HepG2 (cell line): ENCODE results near the gene CDK6. TPM values are rescaled to one million over a fixed set of nuclear protein-coding genes. Genes with fewer than 3 reads are reported as not detected.

ENCODE experiments used
- ATAC-seq: fragments of 200-7000 bp; cut with Tn5 transposase; 3 replicates; pipeline ENCODE4 v1.9.1; 2020; ENCODE audit warnings: mild to moderate bottlenecking, moderate library complexity
- BruUV-seq: library from RNA; stranded (reverse); fragments of 400-500 nt; replicated peaks from 2 replicates; lab custom pipeline; 2021; lab: Mats Ljungman, UMichigan
- CTCF ChIA-PET: fragments of 300-600 bp; formaldehyde crosslinking; extraction: SDS; loops from one replicate; lab custom pipeline; 2021; ENCODE audit warnings: low total read pairs, inconsistent platforms, low intra/inter-chr PET ratio; lab: Yijun Ruan, JAX
- POLR2A ChIA-PET: fragments of 350-600 bp; sonication (Branson Sonifier 250); formaldehyde crosslinking; loops from one replicate; lab custom pipeline; 2020; ENCODE audit warnings: antibody characterized with exemption, inconsistent platforms; lab: Yijun Ruan, JAX
- DNase-seq: peaks from one replicate; pipeline ENCODE4 v3.0.0-alpha.2; 2015; ENCODE audit warnings: low spot score
- FAIRE-seq: peaks from 3 replicates; lab custom pipeline; 2011; peaks lifted over from hg19 to GRCh38; lab: Jason Lieb, UNC
- H2AFZ ChIP-seq: one replicate; pipeline ENCODE4 v1.6.1; 2011; ENCODE audit warnings: low read length, inconsistent platforms
- H3K27ac ChIP-seq: fragments of 300-600 bp; 3 replicates; pipeline ENCODE4 v1.8.0; 2011; ENCODE audit warnings: mixed run types, mild to moderate bottlenecking, mixed read lengths, low read length, inconsistent platforms; ENCODE audit not compliant: insufficient read depth; ENCODE audit errors: extremely low read length
- H3K27me3 ChIP-seq, 2 experiments: fragments of 200-600 bp in 1 of 2; 2 replicates in 1 of 2; 3 replicates in 1 of 2; pipeline versions ENCODE4 v1.6.0 to v1.8.0; 2011; ENCODE audit warnings: low read length in 2 of 2, mild to moderate bottlenecking in 2 of 2, moderate library complexity in 2 of 2, inconsistent platforms in 1 of 2; ENCODE audit not compliant: insufficient read depth in 2 of 2, control insufficient read depth in 1 of 2
- H3K36me3 ChIP-seq, 2 experiments: fragments of 200-600 bp in 1 of 2; replicated peaks in 1 of 2; 2 replicates in 1 of 2; 3 replicates in 1 of 2; pipeline versions ENCODE4 v1.5.1 to v1.8.0; 2011; ENCODE audit warnings: low read length in 2 of 2, inconsistent platforms in 1 of 2; ENCODE audit not compliant: insufficient read depth in 2 of 2, control insufficient read depth in 1 of 2
- H3K4me1 ChIP-seq: 2 replicates; pipeline ENCODE4 v1.5.1; 2012; ENCODE audit warnings: low read length, inconsistent platforms; ENCODE audit not compliant: insufficient read depth
- H3K4me2 ChIP-seq: 2 replicates; pipeline ENCODE4 v1.6.0; 2011; ENCODE audit warnings: low read depth, low read length, inconsistent platforms
- H3K4me3 ChIP-seq, 3 experiments: fragments of 200-600 bp in 1 of 3; sonication (generic), shearing (Covaris generic) in 1 of 3; replicated peaks in 1 of 3; 2 replicates each; pipeline ENCODE4 v1.5.1; 2011 to 2016; ENCODE audit warnings: low read length in 3 of 3, inconsistent platforms in 2 of 3, low read depth in 2 of 3, mild to moderate bottlenecking in 2 of 3, control low read depth in 1 of 3, mixed read lengths in 1 of 3; ENCODE audit not compliant: insufficient read depth in 1 of 3
- H3K79me2 ChIP-seq: one replicate; pipeline ENCODE4 v1.6.1; 2011; ENCODE audit warnings: low read length, inconsistent platforms; ENCODE audit not compliant: insufficient read depth
- H3K9ac ChIP-seq: 2 replicates; pipeline ENCODE4 v1.6.0; 2011; ENCODE audit warnings: mild to moderate bottlenecking, low read depth, low read length, inconsistent platforms; ENCODE audit not compliant: insufficient read depth
- H3K9me3 ChIP-seq: 2 replicates; pipeline ENCODE4 v1.5.1; 2012; ENCODE audit warnings: mild to moderate bottlenecking, low read length
- H4K20me1 ChIP-seq: 2 replicates; pipeline ENCODE4 v1.6.0; 2011; ENCODE audit warnings: inconsistent platforms, mild to moderate bottlenecking, low read length, moderate library complexity; ENCODE audit not compliant: insufficient read depth
- AKAP8 ChIP-seq: sonication (generic); formaldehyde crosslinking; IDR thresholded peaks from 2 replicates; pipeline ENCODE4 v1.5.1; 2020; ENCODE audit warnings: mild to moderate bottlenecking, missing genetic modification reagents
- ARID3A ChIP-seq: IDR thresholded peaks from 2 replicates; pipeline ENCODE4 v1.6.1; 2012; ENCODE audit warnings: low read depth, low read length, improper control_type of control experiment
- ARNT ChIP-seq: fragments of 450-650 bp; IDR thresholded peaks from 2 replicates; pipeline ENCODE4 v1.6.1; 2017
- CHCHD3 ChIP-seq: sonication (generic); formaldehyde crosslinking; IDR thresholded peaks from 2 replicates; pipeline ENCODE4 v1.8.0; 2022; ENCODE audit warnings: mild to moderate bottlenecking, missing genetic modification reagents, moderate library complexity
- EP300 ChIP-seq, 3 experiments: sonication (generic) in 1 of 3; formaldehyde crosslinking in 1 of 3; IDR thresholded peaks; 2 replicates each; pipeline versions ENCODE4 v1.5.1 to v1.6.1; 2011 to 2020; ENCODE audit warnings: low read depth in 2 of 3, low read length in 2 of 3, borderline replicate concordance in 1 of 3, improper control_type of control experiment in 1 of 3, mild to moderate bottlenecking in 1 of 3, missing genetic modification reagents in 1 of 3, moderate library complexity in 1 of 3
- FOXA1 ChIP-seq, 2 experiments: fragments of 450-650 bp in 1 of 2; sonication (generic) in 1 of 2; formaldehyde crosslinking in 1 of 2; IDR thresholded peaks; 2 replicates each; pipeline versions ENCODE4 v1.4.0 to v1.6.1; 2016 to 2020; ENCODE audit warnings: missing genetic modification reagents in 1 of 2
- IRF2 ChIP-seq: IDR thresholded peaks from 2 replicates; pipeline ENCODE4 v1.6.1; 2018; ENCODE audit warnings: missing genetic modification reagents, missing compliant biosample characterization
- MEIS1 ChIP-seq: sonication (generic); formaldehyde crosslinking; IDR thresholded peaks from 2 replicates; pipeline ENCODE4 v1.9.0; 2021; ENCODE audit warnings: mild to moderate bottlenecking, missing genetic modification reagents, moderate library complexity, borderline replicate concordance
- MEIS2 ChIP-seq: sonication (generic); formaldehyde crosslinking; IDR thresholded peaks from 2 replicates; pipeline ENCODE4 v1.9.0; 2021; ENCODE audit warnings: mild to moderate bottlenecking, missing genetic modification reagents
- NBN ChIP-seq: fragments of 450-650 bp; conservative IDR thresholded peaks from 2 replicates; pipeline ENCODE4 v1.6.1; 2017
- PRMT3 ChIP-seq: sonication (generic); formaldehyde crosslinking; IDR thresholded peaks from 2 replicates; pipeline ENCODE4 v1.8.1; 2022; ENCODE audit warnings: low read depth, mild to moderate bottlenecking, moderate library complexity, missing genetic modification reagents, borderline replicate concordance
- PRPF4 ChIP-seq: fragments of 200-400 bp; formaldehyde crosslinking; IDR thresholded peaks from 2 replicates; pipeline ENCODE4 v1.6.1; 2016; ENCODE audit warnings: low read length, low read depth; ENCODE audit not compliant: poor library complexity, severe bottlenecking
- RFX3 ChIP-seq: IDR thresholded peaks from 2 replicates; pipeline ENCODE4 v1.6.1; 2016; ENCODE audit warnings: missing biosample characterization, missing genetic modification reagents
- SIN3B ChIP-seq: fragments of 150-350 bp; IDR thresholded peaks from 2 replicates; pipeline ENCODE4 v1.6.1; 2014; ENCODE audit warnings: low read length
- ZNF101 ChIP-seq: sonication (generic); formaldehyde crosslinking; IDR thresholded peaks from 2 replicates; pipeline ENCODE4 v1.4.0; 2020; ENCODE audit warnings: mild to moderate bottlenecking, low read depth, missing genetic modification reagents, borderline replicate concordance
- ZNF138 ChIP-seq: sonication (generic); formaldehyde crosslinking; IDR thresholded peaks from 2 replicates; pipeline ENCODE4 v1.5.0; 2020; ENCODE audit warnings: mild to moderate bottlenecking, low read depth, missing genetic modification reagents
- ZNF234 ChIP-seq: sonication (generic); formaldehyde crosslinking; conservative IDR thresholded peaks from 2 replicates; pipeline ENCODE4 v1.5.1; 2020; ENCODE audit warnings: mild to moderate bottlenecking, missing genetic modification reagents
- ZNF30 ChIP-seq: sonication (generic); formaldehyde crosslinking; IDR thresholded peaks from 2 replicates; pipeline ENCODE4 v1.5.0; 2020; ENCODE audit warnings: mild to moderate bottlenecking, missing genetic modification reagents
- WGBS: methylation state at CpG from one replicate; pipeline ENCODE4 v1.1.6; 2017; ENCODE audit warnings: low lambda C conversion rate; 5-methylcytosine and 5-hydroxymethylcytosine counted together
- in situ Hi-C: cut with HindIII; loops from 2 replicates; pipeline ENCODE4 v1.10.0; 2017; ENCODE audit warnings: low pct_unique_long_range_greater_than_20kb; ENCODE audit not compliant: extremely low pct_ligation_motif_present
- intact Hi-C: fragments of 100-400 bp; cut with micrococcal nuclease; formaldehyde crosslinking; loops from one replicate; pipeline ENCODE4 v1.10.0; 2022; ENCODE audit not compliant: unreplicated experiment
- polyA plus RNA-seq, 8 experiments: library from polyadenylated mRNA; depleted of rRNA in 3 of 8; stranded (reverse) in 7 of 8; unstranded in 1 of 8; fragments of >200 nt; fragmentation: Illumina TruSeq in 4 of 8; extraction: Trizol in 4 of 8; gene quantifications; 2 replicates each; pipeline versions ENCODE4 v1.2.1 to v1.2.3, GENCODE V29; 2011 to 2016; ENCODE audit warnings: low read depth in 4 of 8, missing spikeins in 1 of 8, mixed read lengths in 1 of 8; ENCODE audit not compliant: insufficient read depth in 1 of 8
- total RNA-seq, 5 experiments: library from RNA; depleted of rRNA; stranded (reverse); fragments of >200 nt; fragmentation: Illumina TruSeq; extraction: Trizol; gene quantifications; 2 replicates each; pipeline ENCODE4 v1.2.3, GENCODE V29; 2016; ENCODE audit warnings: low read depth in 1 of 5

The CDK6 gene
- total and polyA plus RNA-seq, 2 of the 13 experiments (the other 11 are each of a cell fraction or from before 2014, with no cell fraction given) = 34.6 to 90.8 TPM

GRCh38 chr7:92766461-92767003 lies 69.8 kb downstream of the CDK6 start:
- POLR2A ChIA-PET = interaction anchor here (1.2 to 2.7 kb wide), 2 partner anchors 69 to 71 kb away, joined by 4 to 7 read pairs; no protein-coding TSS in a partner anchor
- Histone ChIP-seq H3K36me3 (peaks cover 7 to 62% of the 10 kb centered on the region in 2 experiments), H3K4me1 (peaks cover 51% of the 10 kb centered on the region), H3K79me2 (peaks cover 64% of the 10 kb centered on the region), H3K27ac (peak overlapping the region; percentile 39), H3K4me2 (no peak overlapping the region), H2AFZ (no peak overlapping the region), H4K20me1 (peaks cover 2% of the 10 kb centered on the region; the same call in 1 of the 2 replicates), H3K9ac (no peak overlapping the region), H3K9me3 (no peaks in the 10 kb centered on the region), H3K4me3 (no peak overlapping the region), H3K27me3 (no peaks in the 10 kb centered on the region)
- FAIRE-seq (no peak), DNase-seq (peak; percentile 53), ATAC-seq (peak; percentile 36)
- in situ Hi-C loops (no loop called here), intact Hi-C loops (no loop called here)
- CTCF ChIA-PET = no interaction called here
- 84% methylated on average over 3 of the region's 3 CpGs for WGBS
- no TSS peak for BruUV-seq
- TF ChIP-seq ZNF234 (CRISPR knock-in tag) (no peak), MEIS2 (CRISPR knock-in tag) (no peak), ARNT (no peak), ZNF101 (no peak), IRF2 (CRISPR knock-in tag) (no peak), MEIS1 (CRISPR knock-in tag) (no peak), PRMT3 (CRISPR knock-in tag) (no peak), NBN (no peak), PRPF4 (no peak), EP300 (IDR thresholded peaks at IDR 0.05; ENCODE audit: low read depth in 2 of 2, low read length in 2 of 2) (0 out of 4 replicates have a peak, but pooled peaks of 1 of the 2 experiments have one; percentile 13), EP300 (CRISPR knock-in tag; IDR thresholded peaks at IDR 0.05; ENCODE audit: borderline replicate concordance) (no peak), AKAP8 (CRISPR knock-in tag) (no peak), RFX3 (peak; percentile 44; the same call in 1 of the 2 replicates), ARID3A (peak; percentile 52; the same call in 1 of the 2 replicates), ZNF30 (CRISPR knock-in tag) (no peak), CHCHD3 (CRISPR knock-in tag) (no peak), SIN3B (no peak), ZNF138 (CRISPR knock-in tag) (no peak), FOXA1 (IDR thresholded peaks at IDR 0.05) (no peak), FOXA1 (CRISPR knock-in tag; IDR thresholded peaks at IDR 0.05) (0 out of 2 replicates have a peak, but pooled peaks have one; percentile 13)
